ENCODE data around the gene NXF3.
"Not testable (repeated sequence)": the region's sequence is repeated elsewhere in the genome, so short reads cannot be mapped to it uniquely, and the experiment has no call there.

Gene NXF3

GRCh38 chrX:103092942-103093341 lies at the start of gene NXF3:
TSS of gene NXF3 (minus strand) at chrX:103093143. CDS start at chrX:103093023, 120 bp downstream.
- no peak within 1 kb of the TSS for H3K27ac ChIP-seq
- no peak for DNase-seq (ENCODE audit: low read depth, low spot score)

GRCh38 chrX:103136528-103136927 lies 43.6 kb upstream of the NXF3 start:
- H3K27ac ChIP-seq; DNase-seq (ENCODE audit: low read depth, low spot score): not testable (repeated sequence)

- no peak for DNase-seq (ENCODE audit: low read depth, low spot score)
- no peak overlapping the region for H3K27ac ChIP-seq
These were observed 31.3 kb upstream of the NXF3 start for GRCh38 chrX:103124284-103124683.

- DNase-seq (ENCODE audit: low read depth, low spot score): no peak
- H3K27ac ChIP-seq: no peak overlapping the region
These were observed 27.8 kb upstream of the NXF3 start for GRCh38 chrX:103120748-103121147.

GRCh38 chrX:103116970-103117369 lies 24.0 kb upstream of the NXF3 start:
- not testable (repeated sequence) for DNase-seq (ENCODE audit: low read depth, low spot score)

GRCh38 chrX:103109497-103109896 lies 16.6 kb upstream of the NXF3 start:
- not testable (repeated sequence) for H3K27ac ChIP-seq; DNase-seq (ENCODE audit: low read depth, low spot score)

More at GRCh38 chrX:103116970-103117369, 24.0 kb upstream of the NXF3 start:
- not testable (repeated sequence) for H3K27ac ChIP-seq

GRCh38 chrX:103107836-103108235 lies 14.9 kb upstream of the NXF3 start:
- DNase-seq (ENCODE audit: low read depth, low spot score): no peak
- H3K27ac ChIP-seq: no peak overlapping the region

- not testable (repeated sequence) for H3K27ac ChIP-seq; DNase-seq (ENCODE audit: low read depth, low spot score)
These were observed 14.3 kb upstream of the NXF3 start for GRCh38 chrX:103107227-103107737.

GRCh38 chrX:103104370-103104769 lies 11.4 kb upstream of the NXF3 start:
- not testable (repeated sequence) for DNase-seq (ENCODE audit: low read depth, low spot score); H3K27ac ChIP-seq

- not testable (repeated sequence) for DNase-seq (ENCODE audit: low read depth, low spot score); H3K27ac ChIP-seq
These were observed 10.9 kb upstream of the NXF3 start for GRCh38 chrX:103103866-103104265.

GRCh38 chrX:103101299-103102042 lies 8.5 kb upstream of the NXF3 start:
- DNase-seq (ENCODE audit: low read depth, low spot score): no peak

GRCh38 chrX:103100484-103100883 lies 7.5 kb upstream of the NXF3 start:
- no peak overlapping the region for H3K27ac ChIP-seq
- no peak for DNase-seq (ENCODE audit: low read depth, low spot score)

More at GRCh38 chrX:103101299-103102042, 8.5 kb upstream of the NXF3 start:
- H3K27ac ChIP-seq: no peak overlapping the region

GRCh38 chrX:103099691-103100090 lies 6.7 kb upstream of the NXF3 start:
- no peak for DNase-seq (ENCODE audit: low read depth, low spot score)
- H3K27ac ChIP-seq: no peak overlapping the region

- no peak for DNase-seq (ENCODE audit: low read depth, low spot score)
- H3K27ac ChIP-seq: no peak overlapping the region
These were observed 5.5 kb upstream of the NXF3 start for GRCh38 chrX:103098488-103098887.

GRCh38 chrX:103081051-103081450 lies 11.9 kb downstream of the NXF3 start:
- H3K27ac ChIP-seq: no peak overlapping the region
- no peak for DNase-seq (ENCODE audit: low read depth, low spot score)

- no peak overlapping the region for H3K27ac ChIP-seq
- DNase-seq (ENCODE audit: low read depth, low spot score): no peak
These were observed 19.5 kb downstream of the NXF3 start for GRCh38 chrX:103073467-103073866.

- no peak for DNase-seq (ENCODE audit: low read depth, low spot score)
- H3K27ac ChIP-seq: no peak overlapping the region
These were observed 26.3 kb downstream of the NXF3 start for GRCh38 chrX:103066606-103067005.

- H3K27ac ChIP-seq: no peak within 1 kb of the TSS
- no peak for DNase-seq (ENCODE audit: low read depth, low spot score)
These were observed 29.0 kb downstream of the NXF3 start, which contains the start of gene BEX1 for GRCh38 chrX:103063918-103064434. TSS of gene BEX1 (minus strand) at chrX:103064171. CDS start at chrX:103063274, 897 bp downstream.

- DNase-seq (ENCODE audit: low read depth, low spot score): no peak
- H3K27ac ChIP-seq: no peak overlapping the region
These were observed 29.6 kb downstream of the NXF3 start for GRCh38 chrX:103063191-103063845.

GRCh38 chrX:103061486-103061885 lies 31.5 kb downstream of the NXF3 start:
- no peak overlapping the region for H3K27ac ChIP-seq
- DNase-seq (ENCODE audit: low read depth, low spot score): no peak

GRCh38 chrX:103056902-103057301 lies 36.0 kb downstream of the NXF3 start:
- H3K27ac ChIP-seq: no peak overlapping the region
- no peak for DNase-seq (ENCODE audit: low read depth, low spot score)
